GM23338 (cell line): ENCODE measurements around the gene RUVBL2. TPM values are rescaled to one million over a fixed set of nuclear protein-coding genes. Genes with fewer than 3 reads are reported as not detected.

Source experiments
- CTCF ChIP-seq, 2 experiments: fragments of 200-600 bp in 1 of 2; sonication (generic) in 1 of 2; conservative IDR thresholded peaks; 2 replicates each; pipeline versions ENCODE4 v1.5.1 to v1.6.1; 2016 to 2017; ENCODE audit warnings: antibody characterized with exemption in 2 of 2, low read depth in 2 of 2, mild to moderate bottlenecking in 2 of 2, moderate library complexity in 1 of 2
- ETS1 ChIP-seq: IDR thresholded peaks from 2 replicates; pipeline ENCODE4 v1.6.1; 2016; ENCODE audit warnings: antibody characterized with exemption
- EZH2 ChIP-seq: fragments of 200-600 bp; sonication (generic); IDR thresholded peaks from one replicate; pipeline ENCODE4 v1.8.0; 2017; ENCODE audit warnings: antibody characterized with exemption, mild to moderate bottlenecking, low read depth; ENCODE audit not compliant: unreplicated experiment
- EZH2phosphoT487 ChIP-seq: fragments of 200-600 bp; sonication (generic); IDR thresholded peaks from one replicate; pipeline ENCODE4 v1.8.1; 2018; ENCODE audit warnings: antibody characterized with exemption; ENCODE audit not compliant: unreplicated experiment
- JUNB ChIP-seq: IDR thresholded peaks from one replicate; pipeline ENCODE4 v1.6.1; 2016; ENCODE audit warnings: antibody characterized with exemption; ENCODE audit not compliant: unreplicated experiment
- NANOG ChIP-seq: IDR thresholded peaks from 2 replicates; pipeline ENCODE4 v1.6.1; 2016; ENCODE audit warnings: antibody characterized with exemption, borderline replicate concordance
- POLR2AphosphoS5 ChIP-seq: IDR thresholded peaks from 2 replicates; pipeline ENCODE4 v1.6.1; 2016; ENCODE audit warnings: antibody characterized with exemption, low read depth
- STAT1 ChIP-seq: IDR thresholded peaks from one replicate; pipeline ENCODE4 v1.6.1; 2016; ENCODE audit warnings: antibody characterized with exemption; ENCODE audit not compliant: unreplicated experiment
- ZNF114 ChIP-seq: fragments of 250-450 bp; sonication (Bioruptor Pico); IDR thresholded peaks from 2 replicates; pipeline ENCODE4 v1.5.0; 2020; ENCODE audit warnings: mild to moderate bottlenecking, moderate library complexity
- ZNF462 ChIP-seq: fragments of 250-450 bp; sonication (Bioruptor Pico); IDR thresholded peaks from 2 replicates; pipeline ENCODE4 v1.5.0; 2020; ENCODE audit warnings: mild to moderate bottlenecking, moderate library complexity
- polyA plus RNA-seq: library from polyadenylated mRNA; unstranded; fragments of >200 nt; fragmentation: Nextera tagmentation; extraction: Ambion mirVana; gene quantifications from 2 replicates; pipeline ENCODE4 v1.2.1, GENCODE V29; 2016
- total RNA-seq: library from RNA; depleted of rRNA; stranded (reverse); fragments of >200 nt; shearing (Covaris generic); gene quantifications from 2 replicates; pipeline ENCODE4 v1.2.3, GENCODE V29; 2014

RUVBL2 gene
- total and polyA plus RNA-seq, 2 experiments from 2014 or later, result 196 to 252 TPM

DNA sequence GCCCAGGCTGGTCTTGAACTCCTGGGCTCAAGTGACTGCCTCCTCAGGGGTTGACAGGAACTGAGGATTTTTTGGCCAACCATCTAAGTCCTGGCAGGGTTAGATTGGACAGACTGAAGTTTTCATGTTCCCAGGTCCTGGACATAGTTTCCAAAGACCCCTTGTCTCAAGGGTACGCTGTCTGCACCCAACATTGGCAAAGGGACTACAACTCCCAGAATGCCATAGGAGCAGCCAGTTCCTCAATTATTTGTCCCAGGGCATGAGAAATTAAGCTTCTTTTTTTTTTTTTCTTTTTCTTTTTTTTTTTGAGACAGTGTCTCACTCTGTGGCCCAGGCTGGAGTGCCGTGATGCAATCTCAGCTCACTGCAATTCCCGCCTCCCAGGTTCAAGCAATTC, 7.5 kb upstream of the RUVBL2 start (continued):
- no peak for TF ChIP-seq ZNF462 (CRISPR knock-in tag)
- TF ChIP-seq ZNF114 (CRISPR knock-in tag), result no peak
- no peak for TF ChIP-seq NANOG
- no peak for TF ChIP-seq POLR2AphosphoS5
- TF ChIP-seq JUNB, result no peak
- no peak for TF ChIP-seq STAT1
- no peak for TF ChIP-seq CTCF (conservative IDR thresholded peaks at IDR 0.05; ENCODE audit: low read depth in 2 of 2)
- TF ChIP-seq EZH2, result no peak
- TF ChIP-seq ETS1, result no peak
- no peak for TF ChIP-seq EZH2phosphoT487
